ENCODE data around the gene EIF2D.
"Not testable (repeated sequence)": the region's sequence is repeated elsewhere in the genome, so short reads cannot be mapped to it uniquely, and the experiment has no call there.

EIF2D gene

GRCh38 chr1:206586501-206587445, 25.5 kb downstream of the EIF2D start:
- no peak for DNase-seq

- no peak for DNase-seq
Measured at GRCh38 chr1:206584683-206585082, 27.6 kb downstream of the EIF2D start.

- DNase-seq, result peak in 12 of 14 donors; percentile 12 to 71 (median 39)
Measured at GRCh38 chr1:206583707-206584648, 28.3 kb downstream of the EIF2D start.

GRCh38 chr1:206582971-206583706, 29.1 kb downstream of the EIF2D start:
- DNase-seq, result peak in 1 of 14 donors; percentile 9

- DNase-seq, result no peak
Measured at GRCh38 chr1:206582537-206582936, 29.7 kb downstream of the EIF2D start.

GRCh38 chr1:206581571-206581981, 30.7 kb downstream of the EIF2D start:
- peak in 5 of 14 donors; percentile 14 to 61 (median 21) for DNase-seq

GRCh38 chr1:206581114-206581497, 31.2 kb downstream of the EIF2D start:
- not testable (repeated sequence) for DNase-seq

- no peak for DNase-seq
Measured at GRCh38 chr1:206580438-206581113, 31.7 kb downstream of the EIF2D start.

- peak in 11 of 14 donors; percentile 10 to 89 (median 47) for DNase-seq
Measured at GRCh38 chr1:206579747-206580437, 32.4 kb downstream of the EIF2D start.

GRCh38 chr1:206578978-206579374, 33.3 kb downstream of the EIF2D start:
- DNase-seq, result no peak

GRCh38 chr1:206578068-206578977, 33.9 kb downstream of the EIF2D start:
- no peak for DNase-seq

- DNase-seq, result no peak
Measured at GRCh38 chr1:206577626-206578025, 34.6 kb downstream of the EIF2D start.

GRCh38 chr1:206575894-206576737, 36.1 kb downstream of the EIF2D start:
- DNase-seq, result no peak

GRCh38 chr1:206575165-206575893, 36.9 kb downstream of the EIF2D start:
- DNase-seq, result peak in 9 of 14 donors; percentile 7 to 56 (median 26)

- no peak for DNase-seq
Measured at GRCh38 chr1:206573762-206574161, 38.5 kb downstream of the EIF2D start.

- DNase-seq, result no peak
Measured at GRCh38 chr1:206573319-206573718, 38.9 kb downstream of the EIF2D start.

GRCh38 chr1:206572835-206573234, 39.4 kb downstream of the EIF2D start:
- no peak for DNase-seq

- no peak for DNase-seq
Measured at GRCh38 chr1:206570529-206570928, 41.7 kb downstream of the EIF2D start.

Data from C1 segment of cervical spinal cord (tissue), 14 donors.